ENCODE results near the gene GIMAP1. TPM values are rescaled to one million over a fixed set of nuclear protein-coding genes. Genes with fewer than 3 reads are reported as not detected.
"Not testable (repeated sequence)": the region's sequence is repeated elsewhere in the genome, so short reads cannot be mapped to it uniquely, and the experiment has no call there.

GIMAP1 gene
- 1.3 TPM for total RNA-seq

DNA sequence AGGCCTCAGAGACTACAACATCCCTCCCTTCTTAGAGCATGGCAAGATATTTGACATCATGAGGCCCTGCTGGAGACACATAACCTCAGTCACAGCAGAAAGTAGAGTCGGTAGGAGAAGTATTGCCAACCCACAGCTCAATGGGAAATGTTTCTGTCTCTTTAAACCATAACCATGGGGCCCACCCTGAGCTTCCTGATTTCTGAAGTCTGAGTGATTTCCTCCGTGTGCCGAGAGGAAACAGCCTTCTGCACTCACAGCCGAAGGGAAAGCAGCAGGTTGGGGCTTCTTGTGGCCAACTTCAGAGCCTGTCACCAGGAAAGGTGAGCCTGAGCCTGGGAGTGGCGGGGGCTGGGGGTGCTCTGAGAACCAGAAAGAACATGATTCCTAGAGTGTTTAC, at the start of gene GIMAP1:
TSS of gene GIMAP1 (plus strand) at position 246 of the 400 bp plus-strand sequence. CDS start 2,435 bp downstream, outside the sequence.
- DNase-seq = no peak

DNA sequence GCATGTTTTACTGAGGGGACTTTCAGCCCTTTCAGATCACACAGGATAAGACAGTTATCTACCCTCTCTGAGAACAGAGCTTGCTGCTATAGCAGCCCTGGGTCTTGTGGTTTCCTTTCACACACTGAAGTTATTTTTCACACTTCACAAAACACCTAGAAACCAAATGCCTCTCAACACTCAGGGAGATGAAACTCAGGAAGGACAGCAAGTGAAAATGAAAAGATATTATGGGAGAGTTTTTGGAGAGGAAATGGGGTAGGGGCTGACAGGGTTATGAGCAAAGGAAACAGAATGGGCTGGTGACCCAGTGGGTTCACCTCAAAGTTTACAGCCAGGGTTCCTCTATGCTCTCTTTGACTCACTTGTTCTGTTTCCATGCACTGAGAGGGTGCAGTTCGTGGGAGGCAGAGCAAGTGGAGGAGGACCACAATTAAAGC, 47.9 kb upstream of the GIMAP1 start:
- DNase-seq = no peak

- no peak for DNase-seq
Measured at GRCh38 chr7:150668977-150669376, 47.4 kb upstream of the GIMAP1 start.

GRCh38 chr7:150671798-150672585, 44.4 kb upstream of the GIMAP1 start:
- not testable (repeated sequence) for DNase-seq

DNA sequence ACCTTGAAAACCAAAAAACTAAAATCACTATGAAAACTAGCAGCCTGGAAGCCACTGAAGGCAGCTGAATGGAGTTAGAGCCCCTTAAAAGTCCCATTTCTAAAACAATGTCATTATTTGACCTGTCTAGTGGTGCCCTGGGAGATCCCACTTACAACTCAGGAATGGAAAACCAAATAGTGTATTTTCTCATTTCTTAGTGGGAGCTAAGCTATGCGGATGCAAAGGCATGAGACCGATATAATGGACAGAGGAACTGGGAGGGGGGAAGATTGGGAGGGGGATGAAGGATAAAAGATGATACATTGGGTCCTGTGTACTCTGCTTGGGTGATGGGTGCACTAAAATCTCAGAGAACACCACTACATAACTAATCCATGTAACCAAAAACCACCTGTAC, 40.7 kb upstream of the GIMAP1 start:
- no peak for DNase-seq

GRCh38 chr7:150676276-150676675, 40.1 kb upstream of the GIMAP1 start:
- not testable (repeated sequence) for DNase-seq

- not testable (repeated sequence) for DNase-seq
Measured at GRCh38 chr7:150676854-150677253, 39.6 kb upstream of the GIMAP1 start.

GRCh38 chr7:150678601-150679000, 37.8 kb upstream of the GIMAP1 start:
- DNase-seq = not testable (repeated sequence)

- not testable (repeated sequence) for DNase-seq
Measured at GRCh38 chr7:150680364-150680763, 36.0 kb upstream of the GIMAP1 start.

DNA sequence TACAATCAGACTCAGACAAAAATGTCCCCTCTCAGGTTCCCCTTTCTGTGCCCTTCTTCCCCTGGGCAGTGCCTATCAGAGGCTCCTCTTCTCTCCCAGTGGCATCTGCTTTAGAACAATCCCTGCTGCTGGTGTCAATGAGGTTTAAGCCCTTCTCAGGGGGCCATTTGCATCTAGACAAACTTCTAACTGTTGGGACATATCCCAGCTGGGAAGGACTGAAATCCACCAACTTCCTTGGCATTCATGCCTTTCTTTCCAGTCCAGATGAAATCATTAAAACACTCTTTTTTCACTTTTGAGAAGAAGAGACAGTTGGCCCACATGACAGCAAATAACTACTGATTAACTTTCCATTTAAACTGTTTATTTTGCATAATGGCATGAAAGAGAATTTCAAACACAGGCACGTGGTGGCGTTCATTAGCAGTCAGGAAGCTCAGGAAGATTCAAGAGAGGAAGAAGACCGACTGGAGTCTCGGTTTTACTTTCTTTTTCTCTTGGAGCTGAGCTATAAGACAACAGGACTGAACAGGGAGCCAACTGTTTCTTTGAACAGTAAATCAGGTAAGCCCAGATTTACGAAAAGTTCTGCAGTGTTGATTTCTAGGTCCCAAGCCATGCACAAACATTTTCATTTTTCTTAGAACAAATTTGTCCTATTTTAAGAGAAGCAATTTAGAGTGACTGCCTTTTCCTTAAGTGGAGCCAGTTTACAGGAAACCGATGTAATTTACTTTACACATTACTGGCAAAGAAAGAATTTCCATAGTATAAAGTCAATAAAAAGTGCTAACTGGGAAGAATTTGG, 31.0 kb upstream of the GIMAP1 start, which contains the start of gene GIMAP2:
TSS of gene GIMAP2 (plus strand) at position 488 of the 811 bp plus-strand sequence. CDS start 1,354 bp downstream, outside the sequence.
- DNase-seq = no peak

DNA sequence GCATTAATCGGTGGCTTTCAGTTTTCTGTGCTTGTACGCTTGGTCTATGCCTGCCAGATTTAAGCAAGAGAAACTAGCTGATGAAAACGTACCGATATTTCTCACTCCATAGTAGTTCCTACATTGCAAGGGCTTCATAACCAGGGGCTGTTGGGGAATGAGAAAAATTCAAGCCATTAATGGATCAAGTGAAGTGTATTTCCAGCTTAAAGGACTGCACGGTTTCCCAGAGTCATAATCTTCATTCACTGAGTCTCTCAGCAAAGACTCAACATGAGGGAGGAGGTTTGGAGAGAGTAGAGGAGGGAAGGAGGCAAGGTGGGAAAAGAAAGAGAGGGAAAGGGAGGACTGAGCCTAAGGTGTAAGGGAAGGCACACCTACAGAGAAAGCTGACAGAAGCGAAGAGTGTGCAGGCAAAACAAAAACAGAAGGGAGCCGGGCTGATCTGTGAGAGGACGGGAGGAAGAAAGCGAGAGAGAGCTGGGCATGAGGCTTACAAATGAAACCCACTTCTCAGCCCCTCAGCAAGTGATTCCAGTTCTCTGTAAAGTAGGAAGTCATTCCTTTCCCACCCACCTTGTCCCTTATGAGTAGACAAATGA, 30.3 kb upstream of the GIMAP1 start:
- no peak for DNase-seq

- no peak for DNase-seq
Measured at GRCh38 chr7:150688630-150689029, 27.8 kb upstream of the GIMAP1 start.

DNA sequence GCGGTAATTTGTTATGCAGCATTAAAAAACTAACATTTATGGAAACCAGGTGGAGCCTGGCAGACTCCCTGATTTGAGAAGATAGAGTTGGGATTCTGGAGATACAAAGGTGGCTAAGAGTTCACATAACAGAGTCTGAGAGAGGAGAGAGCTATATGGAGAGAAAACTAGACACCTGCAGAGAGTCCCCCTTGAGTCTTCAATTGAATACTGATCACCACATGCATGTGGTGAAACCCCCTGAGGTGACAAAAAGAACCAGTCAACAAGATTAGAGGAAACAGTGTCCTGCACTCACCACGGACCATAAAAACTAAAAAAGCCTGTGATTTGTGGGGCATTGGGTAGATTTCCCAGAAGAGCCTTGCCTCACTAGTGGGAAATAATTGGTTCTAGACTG, 20.8 kb upstream of the GIMAP1 start:
- no peak for DNase-seq

GRCh38 chr7:150703209-150703608, 13.2 kb upstream of the GIMAP1 start:
- no peak for DNase-seq

DNA sequence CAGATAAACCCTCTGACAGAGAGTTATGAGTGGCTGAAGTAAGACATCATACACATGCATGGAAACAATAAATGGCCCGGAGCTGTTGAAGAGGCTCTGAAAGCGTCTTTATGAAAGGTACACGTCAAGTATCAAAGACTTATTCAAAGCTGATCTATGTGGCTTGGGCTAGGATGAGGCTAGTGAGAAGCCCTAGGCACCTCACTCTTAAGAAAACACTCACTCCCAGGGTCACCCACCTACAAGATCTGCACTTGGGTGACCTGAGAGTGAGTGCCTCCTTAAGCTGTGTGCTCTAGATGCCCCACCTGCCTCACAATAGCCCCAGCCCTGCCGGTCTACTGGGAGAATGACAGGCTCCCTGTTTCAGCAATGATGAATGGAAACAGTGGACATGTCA, 1.1 kb upstream of the GIMAP1 start:
- DNase-seq = no peak

- DNase-seq = no peak
Measured at GRCh38 chr7:150715738-150716137, 675 bp upstream of the GIMAP1 start.

GRCh38 chr7:150716939-150717338, 526 bp downstream of the GIMAP1 start:
- no peak for DNase-seq

- no peak for DNase-seq
Measured at GRCh38 chr7:150717814-150718420, 1.5 kb downstream of the GIMAP1 start.

DNA sequence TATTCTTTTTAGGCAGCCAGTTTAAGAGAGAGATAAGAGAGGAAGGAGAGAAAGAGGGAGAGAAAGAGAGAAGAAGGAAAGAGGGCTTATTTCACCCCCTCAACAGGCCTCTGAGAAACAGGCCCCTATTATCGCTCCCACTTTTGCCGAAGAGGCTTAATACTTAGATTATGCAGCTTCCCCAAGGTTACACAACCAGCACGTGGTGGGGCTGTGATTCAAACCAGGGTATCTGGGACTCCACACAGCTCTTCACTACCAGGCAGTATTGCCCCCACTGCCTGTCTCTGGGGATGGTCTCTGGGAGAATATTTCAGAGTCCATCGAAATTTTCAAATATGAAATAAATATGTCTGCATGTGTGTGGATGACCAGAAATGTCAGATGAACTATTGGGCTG, 3.0 kb downstream of the GIMAP1 start:
- no peak for DNase-seq

GRCh38 chr7:150719960-150720891, 3.8 kb downstream of the GIMAP1 start:
- no peak for DNase-seq

- DNase-seq = no peak
Measured at GRCh38 chr7:150721970-150722373, 5.6 kb downstream of the GIMAP1 start.

Measured in skin of body (tissue), 2 donors.